GM13977 (cell line): ENCODE data around the gene YEATS4.

Experiments used
- DNase-seq: peaks from one replicate; pipeline ENCODE4 v3.0.0; 2012; ENCODE audit warnings: low spot score
- CTCF ChIP-seq: IDR thresholded peaks from 2 replicates; pipeline ENCODE4 v1.5.1; 2012; ENCODE audit warnings: mild to moderate bottlenecking, control low read depth; ENCODE audit not compliant: insufficient read depth; ENCODE audit errors: extremely low read depth, missing control alignments
- in situ Hi-C: fragments of 300-500 bp; cut with MboI; formaldehyde crosslinking; loops from one replicate; pipeline ENCODE4 v1.12.0; 2022; ENCODE audit warnings: low sequenced_read_pairs, low pct_unique_long_range_greater_than_20kb, mixed read lengths, inconsistent platforms; ENCODE audit not compliant: unreplicated experiment

YEATS4 gene

GRCh38 chr12:69350002-69350626 is 9.4 kb upstream of the YEATS4 start:
- in situ Hi-C loops, result no loop called here
- DNase-seq, result no peak
- no peak for TF ChIP-seq CTCF

GRCh38 chr12:69350777-69351176 is 8.8 kb upstream of the YEATS4 start:
- no peak for TF ChIP-seq CTCF
- in situ Hi-C loops, result no loop called here
- no peak for DNase-seq

GRCh38 chr12:69351462-69352236 is 7.9 kb upstream of the YEATS4 start:
- no peak for DNase-seq
- TF ChIP-seq CTCF, result no peak
- in situ Hi-C loops, result no loop called here

GRCh38 chr12:69352904-69353303 is 6.6 kb upstream of the YEATS4 start:
- no peak for DNase-seq
- TF ChIP-seq CTCF, result no peak
- in situ Hi-C loops, result no loop called here

- DNase-seq, result no peak
- in situ Hi-C loops, result no loop called here
- TF ChIP-seq CTCF, result no peak
These were observed 5.4 kb upstream of the YEATS4 start for GRCh38 chr12:69354172-69354555.

- no peak for TF ChIP-seq CTCF
- no peak for DNase-seq
- in situ Hi-C loops, result no loop called here
These were observed 4.9 kb upstream of the YEATS4 start for GRCh38 chr12:69354556-69355187.
